GM21723 (cell line): ENCODE results near the gene EPN1.

Source experiments
- ATAC-seq: cut with Tn5 transposase; IDR thresholded peaks from one replicate; pipeline ENCODE4 v1.9.1; 2021; ENCODE audit warnings: mild to moderate bottlenecking, moderate library complexity; ENCODE audit not compliant: unreplicated experiment

EPN1 gene

GRCh38 chr19:55660404-55660803, 14.6 kb upstream of the EPN1 start:
- ATAC-seq, result no peak

GRCh38 chr19:55660991-55661390, 14.0 kb upstream of the EPN1 start:
- no peak for ATAC-seq

- no peak for ATAC-seq
Measured at GRCh38 chr19:55661826-55662225, 13.2 kb upstream of the EPN1 start.

GRCh38 chr19:55663846-55664536, 11.0 kb upstream of the EPN1 start:
- ATAC-seq, result no peak

GRCh38 chr19:55666343-55667005, 8.6 kb upstream of the EPN1 start:
- no peak for ATAC-seq

GRCh38 chr19:55667006-55667381, 8.0 kb upstream of the EPN1 start:
- ATAC-seq, result no peak

GRCh38 chr19:55667511-55667910, 7.5 kb upstream of the EPN1 start:
- ATAC-seq, result no peak

- no peak for ATAC-seq
Measured at GRCh38 chr19:55667958-55668357, 7.1 kb upstream of the EPN1 start.

- ATAC-seq, result no peak
Measured at GRCh38 chr19:55668603-55669348, 6.2 kb upstream of the EPN1 start.

GRCh38 chr19:55669418-55670279, 5.4 kb upstream of the EPN1 start:
- no peak for ATAC-seq

GRCh38 chr19:55670280-55671053, 4.6 kb upstream of the EPN1 start:
- ATAC-seq, result no peak

- ATAC-seq, result no peak
Measured at GRCh38 chr19:55671054-55671378, 4.0 kb upstream of the EPN1 start.

- no peak for ATAC-seq
Measured at GRCh38 chr19:55672418-55672817, 2.6 kb upstream of the EPN1 start.

GRCh38 chr19:55673465-55673864, 1.6 kb upstream of the EPN1 start:
- ATAC-seq, result no peak

- ATAC-seq, result no peak
Measured at GRCh38 chr19:55673889-55674288, 1.1 kb upstream of the EPN1 start.

GRCh38 chr19:55674459-55674840, 576 bp upstream of the EPN1 start:
- no peak for ATAC-seq

GRCh38 chr19:55675661-55676354, 782 bp downstream of the EPN1 start:
- no peak for ATAC-seq

GRCh38 chr19:55676383-55676782, 1.4 kb downstream of the EPN1 start:
- ATAC-seq, result no peak

GRCh38 chr19:55676889-55677505, 2.0 kb downstream of the EPN1 start:
- no peak for ATAC-seq
